ENCODE data around the gene VRK3.

DNA sequence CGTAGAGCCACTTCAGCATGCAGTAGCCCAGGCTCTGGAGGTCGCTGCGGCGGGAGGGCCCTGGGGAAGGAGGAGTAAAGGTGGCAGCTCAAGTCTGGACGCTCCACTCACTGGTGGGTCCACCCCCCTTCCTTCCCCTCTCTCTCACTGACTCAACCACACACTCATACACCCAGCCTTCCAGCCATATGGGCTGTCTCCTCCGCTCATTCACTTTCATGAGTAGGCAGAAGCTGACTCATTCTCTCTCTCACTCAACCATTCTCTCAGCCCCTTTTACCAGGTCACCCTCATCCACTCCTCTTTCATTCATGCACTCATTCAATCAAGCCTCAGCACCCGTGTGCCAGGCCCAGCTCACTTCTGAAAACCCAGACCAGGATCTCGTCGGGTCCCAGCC is 36.7 kb downstream of the VRK3 start:
- TF ChIP-seq, protein P1, sequence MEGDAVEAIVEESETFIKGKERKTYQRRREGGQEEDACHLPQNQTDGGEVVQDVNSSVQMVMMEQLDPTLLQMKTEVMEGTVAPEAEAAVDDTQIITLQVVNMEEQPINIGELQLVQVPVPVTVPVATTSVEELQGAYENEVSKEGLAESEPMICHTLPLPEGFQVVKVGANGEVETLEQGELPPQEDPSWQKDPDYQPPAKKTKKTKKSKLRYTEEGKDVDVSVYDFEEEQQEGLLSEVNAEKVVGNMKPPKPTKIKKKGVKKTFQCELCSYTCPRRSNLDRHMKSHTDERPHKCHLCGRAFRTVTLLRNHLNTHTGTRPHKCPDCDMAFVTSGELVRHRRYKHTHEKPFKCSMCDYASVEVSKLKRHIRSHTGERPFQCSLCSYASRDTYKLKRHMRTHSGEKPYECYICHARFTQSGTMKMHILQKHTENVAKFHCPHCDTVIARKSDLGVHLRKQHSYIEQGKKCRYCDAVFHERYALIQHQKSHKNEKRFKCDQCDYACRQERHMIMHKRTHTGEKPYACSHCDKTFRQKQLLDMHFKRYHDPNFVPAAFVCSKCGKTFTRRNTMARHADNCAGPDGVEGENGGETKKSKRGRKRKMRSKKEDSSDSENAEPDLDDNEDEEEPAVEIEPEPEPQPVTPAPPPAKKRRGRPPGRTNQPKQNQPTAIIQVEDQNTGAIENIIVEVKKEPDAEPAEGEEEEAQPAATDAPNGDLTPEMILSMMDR (IDR thresholded peaks at IDR 0.05; ENCODE audit: low read depth, low read length, poor library complexity, severe bottlenecking): no peak
- no peak for TF ChIP-seq EZH2phosphoT487 (IDR thresholded peaks at IDR 0.05; ENCODE audit: borderline replicate concordance, low read length)
